GM10248 (cell line): ENCODE results near the gene RMI2.

ENCODE experiments used
- CTCF ChIA-PET: fragments of 300-600 bp; sonication (Branson Sonifier 250); formaldehyde crosslinking; extraction: SDS; loops from one replicate; lab custom pipeline; 2021; ENCODE audit warnings: antibody characterized with exemption; lab: Yijun Ruan, JAX
- POLR2A ChIA-PET: fragments of 350-650 bp; sonication (Branson Sonifier 250); formaldehyde crosslinking; extraction: SDS; loops from one replicate; lab custom pipeline; 2020; ENCODE audit warnings: antibody characterized with exemption; lab: Yijun Ruan, JAX
- DNase-seq: peaks from one replicate; pipeline ENCODE4 v3.0.0; 2012; ENCODE audit errors: extremely low spot score
- TF ChIP-seq, protein P1 (sequence below): IDR thresholded peaks from 2 replicates; pipeline ENCODE4 v1.5.1; 2012; ENCODE audit warnings: mild to moderate bottlenecking, low read depth; ENCODE audit errors: extremely low read depth, missing control alignments, control extremely low read depth

RMI2 gene

DNA sequence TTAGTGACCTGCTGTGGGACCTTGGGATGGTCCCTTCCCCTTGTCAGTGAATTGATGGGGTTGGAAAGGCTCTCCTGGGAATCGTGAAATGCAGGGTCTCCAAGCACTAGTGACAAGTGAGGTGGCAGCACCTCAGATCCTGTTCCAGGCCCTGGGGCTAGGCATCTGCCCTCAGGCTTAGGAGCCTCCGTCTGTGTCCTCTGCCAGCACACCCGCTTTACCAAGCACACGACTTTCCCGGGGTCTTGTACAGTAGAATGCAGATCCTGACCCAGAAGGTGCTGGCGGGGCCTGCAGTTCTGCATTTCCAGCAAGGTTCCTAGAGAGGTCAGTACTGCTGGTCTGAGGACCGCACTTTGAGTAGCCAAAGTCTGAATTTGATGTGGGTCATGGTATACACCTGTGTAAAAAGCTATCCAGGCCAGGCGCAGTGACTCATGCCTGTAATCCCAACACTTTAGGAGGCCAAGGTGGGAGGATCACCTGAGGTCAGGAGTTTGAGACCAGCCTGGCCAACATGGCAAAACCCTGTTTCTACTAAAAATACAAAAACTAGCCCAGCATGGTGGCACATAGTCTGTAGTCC lies 30.9 kb upstream of the RMI2 start:
- DNase-seq, result no peak
- ChIA-PET CTCF (no interaction called here), POLR2A (no interaction called here)
- TF ChIP-seq, protein P1, sequence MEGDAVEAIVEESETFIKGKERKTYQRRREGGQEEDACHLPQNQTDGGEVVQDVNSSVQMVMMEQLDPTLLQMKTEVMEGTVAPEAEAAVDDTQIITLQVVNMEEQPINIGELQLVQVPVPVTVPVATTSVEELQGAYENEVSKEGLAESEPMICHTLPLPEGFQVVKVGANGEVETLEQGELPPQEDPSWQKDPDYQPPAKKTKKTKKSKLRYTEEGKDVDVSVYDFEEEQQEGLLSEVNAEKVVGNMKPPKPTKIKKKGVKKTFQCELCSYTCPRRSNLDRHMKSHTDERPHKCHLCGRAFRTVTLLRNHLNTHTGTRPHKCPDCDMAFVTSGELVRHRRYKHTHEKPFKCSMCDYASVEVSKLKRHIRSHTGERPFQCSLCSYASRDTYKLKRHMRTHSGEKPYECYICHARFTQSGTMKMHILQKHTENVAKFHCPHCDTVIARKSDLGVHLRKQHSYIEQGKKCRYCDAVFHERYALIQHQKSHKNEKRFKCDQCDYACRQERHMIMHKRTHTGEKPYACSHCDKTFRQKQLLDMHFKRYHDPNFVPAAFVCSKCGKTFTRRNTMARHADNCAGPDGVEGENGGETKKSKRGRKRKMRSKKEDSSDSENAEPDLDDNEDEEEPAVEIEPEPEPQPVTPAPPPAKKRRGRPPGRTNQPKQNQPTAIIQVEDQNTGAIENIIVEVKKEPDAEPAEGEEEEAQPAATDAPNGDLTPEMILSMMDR, result no peak

DNA sequence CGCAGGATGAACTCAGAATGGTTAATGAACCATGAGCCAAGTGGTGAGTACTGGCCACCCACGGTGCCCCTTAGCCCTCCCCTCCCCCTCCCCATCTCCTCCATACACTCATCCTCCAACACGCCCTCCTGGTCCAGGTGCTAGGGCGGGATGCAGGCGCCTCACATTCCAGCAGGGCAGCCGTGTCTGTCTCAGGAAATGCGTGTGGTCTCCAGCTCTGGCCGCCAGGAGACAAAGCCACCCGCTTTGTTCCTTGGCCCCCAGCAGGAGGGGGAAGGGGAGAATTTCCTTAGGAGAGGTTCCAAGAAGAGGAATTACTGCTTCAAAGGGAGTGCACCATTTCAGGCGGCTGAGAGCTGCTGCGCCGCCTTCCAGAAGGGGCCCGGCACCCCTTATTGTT lies 29.7 kb upstream of the RMI2 start:
- no peak for DNase-seq
- CTCF ChIA-PET, result no interaction called here
- POLR2A ChIA-PET, result interaction anchor here (0.7 kb wide), 1 partner anchor 112 kb away, joined by 5 read pairs; no protein-coding TSS in a partner anchor
- TF ChIP-seq, protein P1, result no peak

GRCh38 chr16:11316331-11317015 lies 28.8 kb upstream of the RMI2 start:
- TF ChIP-seq, protein P1, result no peak
- ChIA-PET POLR2A (interaction anchor here (0.7 kb wide), 1 partner anchor 231 kb away, joined by 3 read pairs; no protein-coding TSS in a partner anchor), CTCF (no interaction called here)
- DNase-seq, result no peak

DNA sequence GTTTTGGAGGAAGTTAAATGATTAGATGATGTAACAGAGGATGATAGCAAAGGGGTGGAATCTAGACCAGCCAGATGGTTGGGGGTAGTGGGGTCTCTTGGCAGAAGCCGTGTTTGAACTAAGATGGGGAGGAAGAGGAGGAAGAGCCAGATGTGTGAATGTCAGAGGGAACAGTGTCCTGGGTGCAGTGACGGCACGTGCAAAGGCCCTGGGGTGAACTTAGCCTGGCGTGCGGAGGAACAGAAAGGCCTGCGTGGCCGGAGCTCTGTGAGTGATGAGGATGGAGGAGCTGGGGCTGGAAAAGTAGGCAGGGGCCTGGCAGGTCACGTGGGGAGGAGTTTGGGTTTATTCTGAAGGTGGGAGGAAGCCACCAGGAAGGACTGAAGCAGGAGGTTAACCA lies 26.4 kb upstream of the RMI2 start:
- ChIA-PET POLR2A (interaction anchor here (0.7 to 1.4 kb wide), 2 partner anchors 137 to 213 kb away, joined by 3 read pairs; no protein-coding TSS in a partner anchor), CTCF (interaction anchor here (1.1 to 1.4 kb wide), 5 partner anchors 13 to 64 kb away, joined by 3 to 4 read pairs (median 3); partner anchors contain the start of gene SOCS1)
- TF ChIP-seq, protein P1, result no peak
- no peak for DNase-seq

DNA sequence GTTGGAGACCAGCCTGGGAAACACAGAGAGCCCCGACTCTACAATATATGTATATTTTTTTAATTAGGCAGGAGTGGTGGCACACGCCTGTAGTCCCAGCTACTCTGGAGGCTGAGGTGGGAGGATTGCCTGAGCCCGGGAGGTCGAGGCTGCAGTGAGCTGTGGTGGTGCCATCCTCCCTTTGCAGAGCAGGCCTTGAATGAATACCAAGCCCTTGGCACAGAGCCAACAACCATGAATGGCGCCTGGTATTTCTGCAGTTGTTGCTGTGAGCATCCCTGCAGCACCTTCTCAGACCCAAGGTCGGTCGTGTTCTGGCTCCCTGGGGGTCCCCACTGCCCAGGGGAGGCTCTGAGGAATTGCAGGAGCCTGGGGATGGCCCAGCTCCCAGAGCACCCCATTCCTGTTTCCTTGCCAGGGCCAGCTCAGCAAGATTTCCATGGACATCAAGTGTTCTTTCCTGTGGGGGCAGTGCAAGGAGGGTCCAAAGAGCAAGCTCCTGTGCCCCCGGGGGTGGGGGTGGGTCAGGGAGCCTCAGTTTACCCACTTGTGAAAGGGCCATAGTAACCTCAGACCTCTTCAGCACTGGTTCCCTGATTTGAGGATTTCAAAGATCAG lies 25.6 kb upstream of the RMI2 start:
- no peak for DNase-seq
- CTCF ChIA-PET, result interaction anchor here (1.1 to 1.4 kb wide), 4 partner anchors 12 to 65 kb away, joined by 3 to 4 read pairs (median 3); partner anchors contain the start of gene SOCS1
- POLR2A ChIA-PET, result interaction anchor here (0.7 to 1.4 kb wide), 3 partner anchors 64 to 214 kb away, joined by 3 to 4 read pairs (median 3); partner anchors contain the start of gene SOCS1
- TF ChIP-seq, protein P1, result no peak

DNA sequence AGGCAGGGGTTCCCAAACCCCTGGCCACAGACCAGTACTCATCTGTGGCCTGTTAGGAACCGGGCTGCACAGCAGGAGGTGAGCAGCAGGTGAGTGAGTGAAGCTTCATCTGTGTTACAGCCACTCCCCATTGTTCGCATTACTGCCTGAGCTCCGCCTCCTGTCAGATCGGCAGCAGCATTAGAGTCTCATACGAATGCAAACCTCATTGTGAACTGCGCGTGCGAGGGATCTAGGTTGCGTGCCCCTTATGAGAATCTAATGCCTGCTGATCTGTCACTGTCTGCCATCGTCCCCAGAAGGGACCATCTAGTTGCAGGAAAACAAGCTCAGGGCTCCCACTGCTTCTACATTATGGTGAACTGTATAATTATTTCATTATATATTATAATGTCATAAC lies 25.1 kb upstream of the RMI2 start:
- POLR2A ChIA-PET, result interaction anchor here (1.4 kb wide), 1 partner anchor 64 kb away, joined by 4 read pairs; the partner anchor contains the start of gene SOCS1
- CTCF ChIA-PET, result interaction anchor here (1.1 to 1.4 kb wide), 3 partner anchors 12 to 66 kb away, joined by 3 to 4 read pairs (median 3); partner anchors contain the start of gene SOCS1
- DNase-seq, result no peak
- TF ChIP-seq, protein P1, result no peak
